Loucy (cell line): Measurements from ENCODE around the gene FXYD6.

Source experiments
- H2AFZ ChIP-seq: fragments of 200-600 bp; sonication (generic); 2 replicates; pipeline ENCODE4 v1.6.0; 2016; ENCODE audit warnings: antibody characterized with exemption, mild to moderate bottlenecking, low read length, moderate library complexity
- H3F3A ChIP-seq: fragments of 200-600 bp; 2 replicates; pipeline ENCODE4 v1.6.0; 2016; ENCODE audit warnings: antibody characterized with exemption, low read depth, mild to moderate bottlenecking
- H3K27me3 ChIP-seq: fragments of 200-600 bp; sonication (generic); 2 replicates; pipeline ENCODE4 v1.6.1; 2014; ENCODE audit warnings: low read length, mild to moderate bottlenecking; ENCODE audit not compliant: insufficient read depth, poor library complexity, severe bottlenecking
- H3K36me3 ChIP-seq: fragments of 200-600 bp; sonication (generic); 2 replicates; pipeline ENCODE4 v1.6.1; 2016; ENCODE audit warnings: low read length; ENCODE audit not compliant: insufficient read depth
- H3K4me1 ChIP-seq: fragments of 200-600 bp; sonication (generic); 2 replicates; pipeline ENCODE4 v1.5.1; 2014; ENCODE audit warnings: low read length, mild to moderate bottlenecking; ENCODE audit not compliant: insufficient read depth, poor library complexity, severe bottlenecking
- H3K4me2 ChIP-seq: fragments of 200-600 bp; sonication (generic); 2 replicates; pipeline ENCODE4 v1.6.0; 2014; ENCODE audit warnings: antibody characterized with exemption, low read length, low read depth, mild to moderate bottlenecking; ENCODE audit not compliant: poor library complexity, severe bottlenecking
- H3K4me3 ChIP-seq: fragments of 200-600 bp; sonication (generic); 2 replicates; pipeline ENCODE4 v1.5.1; 2014; ENCODE audit warnings: low read length, mild to moderate bottlenecking, mixed read lengths; ENCODE audit not compliant: poor library complexity, severe bottlenecking
- H3K79me2 ChIP-seq: fragments of 200-600 bp; sonication (generic); 2 replicates; pipeline ENCODE4 v1.6.1; 2014; ENCODE audit warnings: low read length; ENCODE audit not compliant: insufficient read depth
- H3K9ac ChIP-seq: fragments of 200-600 bp; sonication (generic); 2 replicates; pipeline ENCODE4 v1.6.0; 2014; ENCODE audit warnings: mild to moderate bottlenecking, low read depth, low read length, moderate library complexity; ENCODE audit not compliant: poor library complexity, severe bottlenecking
- H3K9me2 ChIP-seq: fragments of 200-600 bp; sonication (generic); replicated peaks from 2 replicates; pipeline ENCODE4 v1.6.1; 2016; ENCODE audit warnings: low read depth, low read length, mixed read lengths
- H3K9me3 ChIP-seq: fragments of 200-600 bp; sonication (generic); 2 replicates; pipeline ENCODE4 v1.6.1; 2014; ENCODE audit warnings: mild to moderate bottlenecking, antibody characterized with exemption, low read length, low read depth; ENCODE audit not compliant: insufficient read depth
- H4K20me1 ChIP-seq: fragments of 200-600 bp; sonication (generic); 2 replicates; pipeline ENCODE4 v1.6.0; 2014; ENCODE audit warnings: antibody characterized with exemption, low read length, mild to moderate bottlenecking; ENCODE audit not compliant: insufficient read depth, poor library complexity, severe bottlenecking
- EZH2phosphoT487 ChIP-seq: fragments of 200-600 bp; IDR thresholded peaks from 2 replicates; pipeline ENCODE4 v1.6.1; 2018; ENCODE audit warnings: antibody characterized with exemption, mild to moderate bottlenecking, moderate library complexity, borderline replicate concordance
- TF ChIP-seq, protein P1 (sequence below): fragments of 200-600 bp; sonication (generic); conservative IDR thresholded peaks from 2 replicates; pipeline ENCODE4 v1.5.1; 2014; ENCODE audit warnings: mild to moderate bottlenecking, antibody characterized with exemption, low read length

FXYD6 gene

DNA sequence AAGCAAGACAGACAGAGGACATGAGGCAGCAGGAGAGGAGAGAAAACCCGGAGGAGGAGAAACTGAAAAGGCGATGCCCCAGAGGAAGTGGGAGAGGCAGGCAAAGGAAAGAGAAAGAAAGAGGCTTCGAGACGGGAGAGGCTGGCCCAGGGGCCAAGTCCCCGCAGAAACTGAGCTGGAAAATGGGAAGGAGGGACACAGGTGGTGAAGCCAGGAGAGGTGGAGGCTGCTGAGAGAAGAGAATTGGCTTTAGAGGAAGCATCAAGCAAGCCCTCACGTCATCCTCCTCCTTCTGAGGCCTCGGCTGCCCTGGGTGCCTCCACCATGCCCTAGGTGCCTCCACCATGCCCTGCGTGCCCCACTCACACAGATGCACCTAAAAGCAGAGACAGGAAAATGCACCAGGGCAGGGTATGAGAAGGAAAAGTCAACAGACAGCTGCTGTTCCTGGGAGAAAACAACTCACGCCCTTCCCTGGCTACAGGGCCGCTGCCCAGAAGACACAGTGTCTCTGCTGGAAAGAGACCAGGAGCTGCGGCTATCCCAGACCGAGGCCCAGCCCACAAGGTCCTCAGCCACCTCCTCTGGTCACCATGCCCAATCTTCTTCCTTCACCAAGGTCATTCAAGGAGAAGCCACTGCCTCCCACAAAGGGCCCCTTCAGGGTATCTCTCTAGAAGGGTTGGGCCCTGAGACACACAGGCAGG lies 14.3 kb downstream of the FXYD6 start:
- H2AFZ ChIP-seq: no peak overlapping the region
- no peaks in the 10 kb centered on the region for H3K9me3 ChIP-seq
- H3K4me2 ChIP-seq: peak overlapping the region; percentile 7
- no peaks in the 10 kb centered on the region for H3K9me2 ChIP-seq
- H3K79me2 ChIP-seq: no peaks in the 10 kb centered on the region
- H3K36me3 ChIP-seq: no peaks in the 10 kb centered on the region
- H3K4me1 ChIP-seq: peaks cover 20% of the 10 kb centered on the region
- H3K9ac ChIP-seq: no peak overlapping the region
- no peak overlapping the region for H3K4me3 ChIP-seq
- no peaks in the 10 kb centered on the region for H3F3A ChIP-seq
- H4K20me1 ChIP-seq: no peaks in the 10 kb centered on the region
- no peak for TF ChIP-seq EZH2phosphoT487
- TF ChIP-seq, protein P1, sequence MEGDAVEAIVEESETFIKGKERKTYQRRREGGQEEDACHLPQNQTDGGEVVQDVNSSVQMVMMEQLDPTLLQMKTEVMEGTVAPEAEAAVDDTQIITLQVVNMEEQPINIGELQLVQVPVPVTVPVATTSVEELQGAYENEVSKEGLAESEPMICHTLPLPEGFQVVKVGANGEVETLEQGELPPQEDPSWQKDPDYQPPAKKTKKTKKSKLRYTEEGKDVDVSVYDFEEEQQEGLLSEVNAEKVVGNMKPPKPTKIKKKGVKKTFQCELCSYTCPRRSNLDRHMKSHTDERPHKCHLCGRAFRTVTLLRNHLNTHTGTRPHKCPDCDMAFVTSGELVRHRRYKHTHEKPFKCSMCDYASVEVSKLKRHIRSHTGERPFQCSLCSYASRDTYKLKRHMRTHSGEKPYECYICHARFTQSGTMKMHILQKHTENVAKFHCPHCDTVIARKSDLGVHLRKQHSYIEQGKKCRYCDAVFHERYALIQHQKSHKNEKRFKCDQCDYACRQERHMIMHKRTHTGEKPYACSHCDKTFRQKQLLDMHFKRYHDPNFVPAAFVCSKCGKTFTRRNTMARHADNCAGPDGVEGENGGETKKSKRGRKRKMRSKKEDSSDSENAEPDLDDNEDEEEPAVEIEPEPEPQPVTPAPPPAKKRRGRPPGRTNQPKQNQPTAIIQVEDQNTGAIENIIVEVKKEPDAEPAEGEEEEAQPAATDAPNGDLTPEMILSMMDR: no peak
- H3K27me3 ChIP-seq: no peaks in the 10 kb centered on the region

DNA sequence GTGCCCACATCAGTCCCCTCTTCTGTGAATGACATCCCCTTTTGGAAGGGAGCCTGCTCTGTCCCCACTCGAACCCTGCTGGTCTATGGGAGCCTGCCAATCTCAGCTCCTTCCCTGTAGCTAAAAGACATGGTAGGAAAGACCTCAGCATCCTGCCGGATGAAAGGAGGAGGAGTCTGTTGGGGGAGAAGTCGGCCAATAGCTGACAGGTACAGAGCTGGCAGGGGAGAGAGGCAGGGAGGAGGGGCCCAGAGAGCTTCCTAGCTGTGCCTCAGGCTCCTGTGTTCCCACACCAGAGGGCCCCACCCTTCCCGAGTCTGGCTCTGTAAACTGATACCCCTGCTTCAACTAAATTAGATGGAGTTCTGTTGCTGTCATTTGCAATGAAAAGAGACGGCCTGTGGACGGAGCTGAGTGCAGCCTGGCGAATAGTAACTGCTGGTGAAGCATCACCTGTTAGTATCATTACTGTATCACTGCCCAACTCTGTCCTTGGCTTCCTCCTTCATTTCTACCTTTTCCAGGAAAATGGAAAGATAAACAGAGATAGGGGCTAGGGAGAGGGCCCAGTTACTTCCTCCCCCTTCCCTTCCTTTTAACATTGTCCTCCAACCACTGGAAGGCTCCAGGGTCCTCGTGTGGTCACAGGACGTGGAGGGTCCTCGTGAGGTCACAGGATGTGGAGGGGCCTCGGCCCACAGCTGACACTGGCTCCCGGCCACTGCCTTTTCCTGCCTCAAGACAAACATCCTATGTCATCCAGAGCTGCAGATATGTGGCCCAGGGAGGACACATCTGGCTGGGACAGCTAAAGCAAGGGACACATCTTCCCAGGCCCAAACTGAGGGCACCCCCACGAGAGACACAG lies 15.1 kb downstream of the FXYD6 start:
- Histone ChIP-seq H3K9ac (no peak overlapping the region), H3K4me2 (peak overlapping the region; percentile 7), H3F3A (no peaks in the 10 kb centered on the region), H3K4me1 (peaks cover 20% of the 10 kb centered on the region), H3K79me2 (no peaks in the 10 kb centered on the region), H3K9me3 (no peaks in the 10 kb centered on the region), H3K4me3 (no peak overlapping the region), H2AFZ (no peak overlapping the region), H3K27me3 (no peaks in the 10 kb centered on the region), H3K36me3 (no peaks in the 10 kb centered on the region), H3K9me2 (no peaks in the 10 kb centered on the region), H4K20me1 (no peaks in the 10 kb centered on the region)
- TF ChIP-seq, protein P1: no peak
- no peak for TF ChIP-seq EZH2phosphoT487

DNA sequence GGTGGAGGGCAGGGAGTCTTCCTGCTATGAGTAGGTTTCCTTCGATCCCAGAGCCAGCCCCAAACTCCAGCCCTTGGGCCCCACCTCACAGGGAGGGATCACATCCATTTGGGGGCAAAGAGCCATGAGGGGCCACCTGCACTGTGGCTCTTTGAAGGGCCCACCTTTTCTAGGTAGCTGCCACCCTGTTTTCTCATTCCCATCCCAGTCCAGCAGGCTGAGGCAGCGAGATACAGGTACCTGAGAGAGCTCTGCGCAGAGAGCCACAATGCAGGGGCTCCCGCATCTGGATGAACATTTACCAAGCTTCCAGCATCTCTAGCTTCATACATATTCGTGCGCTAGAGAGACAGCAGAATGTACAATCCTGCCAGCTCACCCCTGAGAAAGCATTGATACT lies 16.3 kb downstream of the FXYD6 start:
- H3K79me2 ChIP-seq: no peaks in the 10 kb centered on the region
- H3K9ac ChIP-seq: no peak overlapping the region
- TF ChIP-seq EZH2phosphoT487: no peak
- TF ChIP-seq, protein P1: no peak
- peaks cover 20% of the 10 kb centered on the region for H3K4me1 ChIP-seq
- no peak overlapping the region for H3K4me3 ChIP-seq
- H2AFZ ChIP-seq: no peak overlapping the region
- H3F3A ChIP-seq: no peaks in the 10 kb centered on the region
- no peaks in the 10 kb centered on the region for H3K36me3 ChIP-seq
- H3K27me3 ChIP-seq: no peaks in the 10 kb centered on the region
- H3K9me3 ChIP-seq: no peaks in the 10 kb centered on the region
- no peak overlapping the region for H3K4me2 ChIP-seq
- no peaks in the 10 kb centered on the region for H3K9me2 ChIP-seq
- H4K20me1 ChIP-seq: no peaks in the 10 kb centered on the region
